GM19372 (cell line): ENCODE data around the gene EXOC1.
A peak's percentile ranks its signal among the peaks of the same experiment; 100 is the strongest.

Source experiments
- ATAC-seq: cut with Tn5 transposase; IDR thresholded peaks from one replicate; pipeline ENCODE4 v1.9.1; 2021; ENCODE audit warnings: mild to moderate bottlenecking, low read depth, moderate library complexity; ENCODE audit not compliant: unreplicated experiment

The EXOC1 gene

GRCh38 chr4:55851885-55852284, 1.6 kb upstream of the EXOC1 start:
- no peak for ATAC-seq

- no peak for ATAC-seq
Observed at GRCh38 chr4:55854129-55854528, 681 bp downstream of the EXOC1 start.

- no peak for ATAC-seq
Observed at GRCh38 chr4:55857586-55857985, 4.1 kb downstream of the EXOC1 start.

- no peak for ATAC-seq
Observed at GRCh38 chr4:55859711-55860110, 6.3 kb downstream of the EXOC1 start.

GRCh38 chr4:55864577-55865223, 11.3 kb downstream of the EXOC1 start:
- ATAC-seq, result no peak

GRCh38 chr4:55865228-55865806, 11.9 kb downstream of the EXOC1 start:
- no peak for ATAC-seq

- peak; percentile 54 for ATAC-seq
Observed at GRCh38 chr4:55866290-55866907, 13.0 kb downstream of the EXOC1 start.

GRCh38 chr4:55866973-55867574, 13.6 kb downstream of the EXOC1 start:
- ATAC-seq, result peak; percentile 90

GRCh38 chr4:55868581-55869090, 15.2 kb downstream of the EXOC1 start:
- ATAC-seq, result no peak

GRCh38 chr4:55871299-55871800, 17.9 kb downstream of the EXOC1 start:
- no peak for ATAC-seq

GRCh38 chr4:55874831-55875230, 21.4 kb downstream of the EXOC1 start:
- ATAC-seq, result no peak

GRCh38 chr4:55876387-55876786, 22.9 kb downstream of the EXOC1 start:
- no peak for ATAC-seq

GRCh38 chr4:55879224-55879623, 25.8 kb downstream of the EXOC1 start:
- no peak for ATAC-seq

GRCh38 chr4:55880652-55881280, 27.3 kb downstream of the EXOC1 start:
- no peak for ATAC-seq

- no peak for ATAC-seq
Observed at GRCh38 chr4:55884093-55884850, 30.8 kb downstream of the EXOC1 start.

GRCh38 chr4:55884851-55885219, 31.4 kb downstream of the EXOC1 start:
- ATAC-seq, result no peak

- no peak for ATAC-seq
Observed at GRCh38 chr4:55887594-55887993, 34.1 kb downstream of the EXOC1 start.

GRCh38 chr4:55892156-55892555, 38.7 kb downstream of the EXOC1 start:
- ATAC-seq, result no peak

GRCh38 chr4:55896622-55897021, 43.2 kb downstream of the EXOC1 start:
- ATAC-seq, result no peak

- ATAC-seq, result no peak
Observed at GRCh38 chr4:55902677-55903076, 49.2 kb downstream of the EXOC1 start.
